Astrocyte (in vitro differentiated cells and primary cell): ENCODE data around the gene KRTAP12-2. TPM values are rescaled to one million over a fixed set of nuclear protein-coding genes. Genes with fewer than 3 reads are reported as not detected.

Experiments
- DNase-seq: peaks from one replicate; pipeline ENCODE4 v3.0.0-alpha.2; 2010; ENCODE audit warnings: low read depth
- FAIRE-seq: peaks from 2 replicates; lab custom pipeline; 2011; peaks lifted over from hg19 to GRCh38; lab: Jason Lieb, UNC
- H2AFZ ChIP-seq: 2 replicates; pipeline ENCODE4 v1.6.0; 2012; ENCODE audit warnings: low read depth, low read length, inconsistent platforms
- H3K27ac ChIP-seq: 2 replicates; pipeline ENCODE4 v1.5.1; 2011; ENCODE audit warnings: low read depth, low read length, inconsistent platforms
- H3K27me3 ChIP-seq: 2 replicates; pipeline ENCODE4 v1.6.0; 2011; ENCODE audit warnings: low read length, inconsistent platforms; ENCODE audit not compliant: insufficient read depth
- H3K36me3 ChIP-seq: 2 replicates; pipeline ENCODE4 v1.5.1; 2011; ENCODE audit warnings: low read length, inconsistent platforms; ENCODE audit not compliant: insufficient read depth
- H3K4me1 ChIP-seq: 2 replicates; pipeline ENCODE4 v1.5.1; 2011; ENCODE audit warnings: low read length, inconsistent platforms; ENCODE audit not compliant: insufficient read depth
- H3K4me2 ChIP-seq: 2 replicates; pipeline ENCODE4 v1.6.0; 2012; ENCODE audit warnings: low read length, inconsistent platforms
- H3K4me3 ChIP-seq: 2 replicates; pipeline ENCODE4 v1.5.1; 2011; ENCODE audit warnings: low read depth, mild to moderate bottlenecking, low read length, inconsistent platforms; ENCODE audit not compliant: insufficient read depth
- H3K79me2 ChIP-seq: 2 replicates; pipeline ENCODE4 v1.6.0; 2012; ENCODE audit warnings: mild to moderate bottlenecking, low read length, inconsistent platforms; ENCODE audit not compliant: insufficient read depth
- H3K9ac ChIP-seq: 2 replicates; pipeline ENCODE4 v1.6.0; 2012; ENCODE audit warnings: mild to moderate bottlenecking, low read length, inconsistent platforms
- H3K9me3 ChIP-seq: 2 replicates; pipeline ENCODE4 v1.5.1; 2012; ENCODE audit warnings: low read depth, mild to moderate bottlenecking, low read length, inconsistent platforms; ENCODE audit not compliant: insufficient read depth
- H4K20me1 ChIP-seq: 2 replicates; pipeline ENCODE4 v1.6.0; 2012; ENCODE audit warnings: low read length, inconsistent platforms; ENCODE audit not compliant: insufficient read depth
- H3K27ac Mint-ChIP-seq: one replicate; pipeline ENCODE4 v1.8.0; 2021; ENCODE audit warnings: mild to moderate bottlenecking, mixed read lengths; ENCODE audit not compliant: unreplicated experiment
- H3K27me3 Mint-ChIP-seq: one replicate; pipeline ENCODE4 v1.8.0; 2021; ENCODE audit warnings: low read depth, mixed read lengths; ENCODE audit not compliant: unreplicated experiment
- H3K36me3 Mint-ChIP-seq: one replicate; pipeline ENCODE4 v1.8.0; 2021; ENCODE audit warnings: low read depth, mixed read lengths; ENCODE audit not compliant: unreplicated experiment
- H3K4me1 Mint-ChIP-seq: one replicate; pipeline ENCODE4 v1.8.0; 2021; ENCODE audit warnings: low read depth, mixed read lengths; ENCODE audit not compliant: unreplicated experiment
- H3K4me3 Mint-ChIP-seq: one replicate; pipeline ENCODE4 v1.8.0; 2021; ENCODE audit warnings: mild to moderate bottlenecking, moderate library complexity, mixed read lengths; ENCODE audit not compliant: unreplicated experiment
- H3K9me3 Mint-ChIP-seq: one replicate; pipeline ENCODE4 v1.8.0; 2021; ENCODE audit warnings: mild to moderate bottlenecking, mixed read lengths; ENCODE audit not compliant: unreplicated experiment
- CTCF ChIP-seq: IDR thresholded peaks from 2 replicates; pipeline ENCODE4 v1.5.1; 2011; ENCODE audit warnings: low read depth, mild to moderate bottlenecking, inconsistent platforms, low read length, moderate library complexity; ENCODE audit not compliant: insufficient read depth
- EZH2 ChIP-seq: IDR thresholded peaks from 2 replicates; pipeline ENCODE4 v1.6.1; 2012; ENCODE audit warnings: mild to moderate bottlenecking, low read length, inconsistent platforms; ENCODE audit not compliant: insufficient read depth
- total RNA-seq: library from RNA; stranded (reverse); gene quantifications from 2 replicates; pipeline ENCODE4 v1.2.1, GENCODE V29; 2021

The KRTAP12-2 gene
- total RNA-seq, 1 donor from 2014 or later = not detected

DNA sequence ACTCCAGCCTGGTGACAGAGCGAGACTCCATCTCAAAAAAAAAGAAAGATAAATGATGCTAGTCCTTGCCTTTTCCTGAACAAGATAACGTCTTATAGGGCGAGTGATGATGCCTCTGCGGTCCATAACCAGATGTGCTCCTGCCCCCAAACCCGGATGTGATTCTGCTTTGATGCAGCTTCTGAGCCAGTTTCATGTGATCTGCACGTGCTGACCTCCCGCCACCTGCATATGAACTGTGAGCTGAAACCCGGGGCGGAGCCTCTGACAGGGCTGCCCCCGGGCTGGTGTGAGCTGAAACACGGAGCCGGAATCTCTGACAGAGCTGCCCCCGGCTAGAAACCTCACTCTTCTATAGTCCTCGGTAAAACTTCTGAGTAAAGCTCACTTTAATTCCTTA, 13.6 kb downstream of the KRTAP12-2 start:
- H3K4me3 ChIP-seq = no peak overlapping the region
- no peaks in the 10 kb centered on the region for H3K4me1 Mint-ChIP-seq
- H3K79me2 ChIP-seq = no peaks in the 10 kb centered on the region
- H3K4me2 ChIP-seq = no peak overlapping the region
- H3K9ac ChIP-seq = no peak overlapping the region
- no peak overlapping the region for H3K27ac ChIP-seq
- H3K9me3 ChIP-seq = peaks cover 6% of the 10 kb centered on the region
- H3K27me3 Mint-ChIP-seq = peaks cover 37% of the 10 kb centered on the region
- H3K9me3 Mint-ChIP-seq = peaks cover 30% of the 10 kb centered on the region
- H3K27ac Mint-ChIP-seq = no peak overlapping the region
- no peaks in the 10 kb centered on the region for H4K20me1 ChIP-seq
- H3K4me1 ChIP-seq = no peaks in the 10 kb centered on the region
- TF ChIP-seq CTCF (no peak), EZH2 (no peak)
- H3K36me3 Mint-ChIP-seq = peaks cover 2% of the 10 kb centered on the region
- FAIRE-seq = no peak
- H3K36me3 ChIP-seq = no peaks in the 10 kb centered on the region
- H3K4me3 Mint-ChIP-seq = no peak overlapping the region
- no peak overlapping the region for H2AFZ ChIP-seq
- no peaks in the 10 kb centered on the region for H3K27me3 ChIP-seq
- no peak for DNase-seq

DNA sequence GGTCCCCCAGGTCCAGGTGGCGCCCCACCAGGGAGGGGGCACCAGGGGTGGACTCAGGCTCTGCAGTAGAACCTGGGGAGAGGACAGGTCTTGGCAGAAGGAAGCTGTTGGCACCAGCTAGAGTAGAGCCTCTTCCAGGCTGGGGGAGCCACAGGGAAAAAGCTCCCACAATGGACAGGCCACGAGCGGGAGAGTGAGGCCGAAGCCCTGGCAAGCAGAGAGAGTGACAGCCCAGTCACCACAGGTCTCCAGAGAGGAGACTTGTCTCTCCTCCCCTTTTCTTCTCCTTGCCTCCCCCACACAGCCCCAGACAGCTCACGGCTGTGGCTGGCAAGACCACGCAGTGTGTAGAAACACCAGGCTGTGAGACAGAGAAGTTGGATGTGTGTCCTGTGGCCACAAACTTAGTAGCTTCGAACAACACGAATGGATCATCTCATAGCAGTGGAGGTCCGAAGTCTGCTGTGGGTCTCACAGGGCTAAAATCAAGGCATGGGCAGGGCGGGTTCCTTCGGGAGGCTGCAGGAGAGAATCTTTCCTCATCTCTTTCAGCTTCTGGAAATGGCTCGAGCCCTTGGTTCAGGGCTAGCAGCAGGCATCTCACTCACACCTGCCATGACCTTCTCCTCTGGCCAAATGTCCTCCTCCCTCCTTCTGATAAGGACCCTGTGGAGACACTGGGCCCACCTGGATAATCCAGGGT, 15.6 kb downstream of the KRTAP12-2 start:
- no peak overlapping the region for H3K9ac ChIP-seq
- no peaks in the 10 kb centered on the region for H3K79me2 ChIP-seq
- H4K20me1 ChIP-seq = no peaks in the 10 kb centered on the region
- Mint-ChIP-seq H3K9me3 (peaks cover 24% of the 10 kb centered on the region), H3K27me3 (peaks cover 39% of the 10 kb centered on the region), H3K27ac (no peak overlapping the region), H3K4me3 (no peak overlapping the region), H3K36me3 (no peaks in the 10 kb centered on the region), H3K4me1 (no peaks in the 10 kb centered on the region)
- no peaks in the 10 kb centered on the region for H3K27me3 ChIP-seq
- no peaks in the 10 kb centered on the region for H3K4me1 ChIP-seq
- no peak overlapping the region for H3K27ac ChIP-seq
- no peak overlapping the region for H3K4me3 ChIP-seq
- TF ChIP-seq CTCF (no peak), EZH2 (no peak)
- no peaks in the 10 kb centered on the region for H3K36me3 ChIP-seq
- no peak overlapping the region for H3K4me2 ChIP-seq
- no peak for DNase-seq
- no peak for FAIRE-seq
- no peak overlapping the region for H2AFZ ChIP-seq
- H3K9me3 ChIP-seq = peaks cover 6% of the 10 kb centered on the region

GRCh38 chr21:44650265-44650972, 16.3 kb downstream of the KRTAP12-2 start:
- peaks cover 35% of the 10 kb centered on the region for H3K27me3 Mint-ChIP-seq
- Histone ChIP-seq H3K4me1 (no peaks in the 10 kb centered on the region), H3K9ac (no peak overlapping the region), H4K20me1 (no peaks in the 10 kb centered on the region), H3K36me3 (no peaks in the 10 kb centered on the region), H3K79me2 (no peaks in the 10 kb centered on the region), H3K4me2 (no peak overlapping the region), H2AFZ (no peak overlapping the region), H3K27ac (no peak overlapping the region), H3K27me3 (no peaks in the 10 kb centered on the region), H3K4me3 (no peak overlapping the region), H3K9me3 (peaks cover 6% of the 10 kb centered on the region)
- DNase-seq (no peak), FAIRE-seq (no peak)
- peaks cover 18% of the 10 kb centered on the region for H3K9me3 Mint-ChIP-seq
- H3K4me3 Mint-ChIP-seq = no peak overlapping the region
- H3K4me1 Mint-ChIP-seq = no peaks in the 10 kb centered on the region
- H3K36me3 Mint-ChIP-seq = no peaks in the 10 kb centered on the region
- no peak for TF ChIP-seq EZH2
- no peak for TF ChIP-seq CTCF
- H3K27ac Mint-ChIP-seq = no peak overlapping the region
